HEK293T (cell line): Measurements from ENCODE around the gene INPP4B.

Experiments
- CTCF ChIA-PET: fragments of 350-600 bp; formaldehyde crosslinking; extraction: SDS; loops from one replicate; lab custom pipeline; 2021; ENCODE audit warnings: antibody characterized with exemption, inconsistent platforms; lab: Yijun Ruan, JAX
- POLR2A ChIA-PET: fragments of 350-600 bp; formaldehyde crosslinking; extraction: SDS; loops from one replicate; lab custom pipeline; 2020; ENCODE audit warnings: antibody characterized with exemption, inconsistent platforms; lab: Yijun Ruan, JAX
- DNase-seq: peaks from one replicate; pipeline ENCODE4 v3.0.0; 2012; ENCODE audit warnings: mixed read lengths; ENCODE audit errors: extremely low spot score
- ARNT ChIP-seq: fragments of 450-650 bp; IDR thresholded peaks from 2 replicates; pipeline ENCODE4 v1.6.1; 2017; ENCODE audit warnings: mild to moderate bottlenecking
- BHLHE40 ChIP-seq: fragments of 450-650 bp; IDR thresholded peaks from 2 replicates; pipeline ENCODE4 v1.6.1; 2016; ENCODE audit warnings: mild to moderate bottlenecking, moderate library complexity, borderline replicate concordance
- CTBP1 ChIP-seq: fragments of 450-650 bp; IDR thresholded peaks from 2 replicates; pipeline ENCODE4 v1.6.1; 2016; ENCODE audit warnings: borderline replicate concordance
- ELF4 ChIP-seq: fragments of 450-650 bp; IDR thresholded peaks from 2 replicates; pipeline ENCODE4 v1.6.1; 2017; ENCODE audit warnings: antibody characterized with exemption
- FOXA1 ChIP-seq: fragments of 450-650 bp; IDR thresholded peaks from 2 replicates; pipeline ENCODE4 v1.6.1; 2016; ENCODE audit warnings: mild to moderate bottlenecking
- FOXK2 ChIP-seq: fragments of 450-650 bp; IDR thresholded peaks from 2 replicates; pipeline ENCODE4 v1.6.1; 2016; ENCODE audit warnings: mild to moderate bottlenecking
- FOXM1 ChIP-seq: fragments of 450-650 bp; IDR thresholded peaks from 2 replicates; pipeline ENCODE4 v1.6.1; 2017; ENCODE audit warnings: mild to moderate bottlenecking, borderline replicate concordance
- HDGF ChIP-seq: fragments of 450-650 bp; IDR thresholded peaks from 2 replicates; pipeline ENCODE4 v1.6.1; 2017; ENCODE audit warnings: antibody characterized with exemption, borderline replicate concordance
- L3MBTL2 ChIP-seq: fragments of 450-650 bp; conservative IDR thresholded peaks from 2 replicates; pipeline ENCODE4 v1.6.1; 2016; ENCODE audit warnings: mild to moderate bottlenecking
- LEF1 ChIP-seq: fragments of 450-650 bp; IDR thresholded peaks from 2 replicates; pipeline ENCODE4 v1.6.1; 2017; ENCODE audit warnings: mild to moderate bottlenecking, borderline replicate concordance
- NFRKB ChIP-seq: fragments of 450-650 bp; IDR thresholded peaks from 2 replicates; pipeline ENCODE4 v1.6.1; 2016; ENCODE audit warnings: mild to moderate bottlenecking, moderate library complexity
- PKNOX1 ChIP-seq: fragments of 450-650 bp; IDR thresholded peaks from 2 replicates; pipeline ENCODE4 v1.6.1; 2016
- SP1 ChIP-seq: fragments of 450-650 bp; IDR thresholded peaks from 2 replicates; pipeline ENCODE4 v1.6.1; 2017
- SUZ12 ChIP-seq: fragments of 450-650 bp; IDR thresholded peaks from 2 replicates; pipeline ENCODE4 v1.6.1; 2016; ENCODE audit warnings: mild to moderate bottlenecking
- TARDBP ChIP-seq: fragments of 450-650 bp; IDR thresholded peaks from 2 replicates; pipeline ENCODE4 v1.6.1; 2016
- ZNF384 ChIP-seq: fragments of 450-650 bp; IDR thresholded peaks from 2 replicates; pipeline ENCODE4 v1.6.1; 2016

The INPP4B gene

GRCh38 chr4:142465526-142465925, 380.6 kb downstream of the INPP4B start:
- TF ChIP-seq TARDBP (no peak), ARNT (no peak), ZNF384 (no peak), SP1 (no peak), ELF4 (no peak), FOXK2 (no peak), CTBP1 (no peak), FOXM1 (no peak), LEF1 (no peak), FOXA1 (no peak), NFRKB (no peak), L3MBTL2 (no peak), SUZ12 (no peak)
- CTCF ChIA-PET, result no interaction called here
- POLR2A ChIA-PET, result no interaction called here

GRCh38 chr4:142463206-142463605, 382.9 kb downstream of the INPP4B start:
- ChIA-PET POLR2A (no interaction called here), CTCF (no interaction called here)
- TF ChIP-seq TARDBP (no peak), LEF1 (no peak), FOXA1 (no peak), PKNOX1 (no peak), ZNF384 (no peak), SP1 (no peak), NFRKB (no peak), HDGF (no peak), CTBP1 (no peak), FOXK2 (no peak), BHLHE40 (no peak), SUZ12 (no peak), ARNT (no peak), L3MBTL2 (no peak), ELF4 (no peak), FOXM1 (no peak)
- no peak for DNase-seq

More at GRCh38 chr4:142465526-142465925, 380.6 kb downstream of the INPP4B start:
- no peak for DNase-seq

GRCh38 chr4:142452161-142452855, 393.8 kb downstream of the INPP4B start:
- TF ChIP-seq ZNF384 (no peak), LEF1 (no peak), ARNT (no peak), PKNOX1 (no peak), ELF4 (no peak), SUZ12 (no peak), L3MBTL2 (no peak), FOXM1 (no peak), SP1 (no peak), CTBP1 (no peak), BHLHE40 (no peak), FOXA1 (no peak), FOXK2 (no peak), HDGF (no peak), TARDBP (no peak), NFRKB (no peak)
- ChIA-PET CTCF (no interaction called here), POLR2A (no interaction called here)
- no peak for DNase-seq

GRCh38 chr4:142449771-142450373, 396.2 kb downstream of the INPP4B start:
- no peak for DNase-seq
- CTCF ChIA-PET, result no interaction called here
- no peak for TF ChIP-seq NFRKB
- POLR2A ChIA-PET, result no interaction called here

- TF ChIP-seq BHLHE40, result no peak
- TF ChIP-seq CTBP1, result no peak
- no peak for TF ChIP-seq FOXA1
- no peak for TF ChIP-seq SP1
- TF ChIP-seq HDGF, result no peak
- TF ChIP-seq FOXK2, result no peak
- TF ChIP-seq L3MBTL2, result no peak
- TF ChIP-seq FOXM1, result no peak
- TF ChIP-seq PKNOX1, result no peak
- no peak for TF ChIP-seq ZNF384
- TF ChIP-seq ARNT, result no peak
- TF ChIP-seq ELF4, result no peak
- ChIA-PET POLR2A (no interaction called here), CTCF (interaction anchor here (0.6 kb wide), 1 partner anchor 26 kb away, joined by 3 read pairs; no protein-coding TSS in a partner anchor)
- no peak for DNase-seq
Observed at GRCh38 chr4:142447009-142447408, 399.1 kb downstream of the INPP4B start.

- TF ChIP-seq PKNOX1 (no peak), SUZ12 (no peak), ELF4 (no peak), LEF1 (no peak), CTBP1 (no peak), FOXA1 (no peak), FOXM1 (no peak)
- CTCF ChIA-PET, result interaction anchor here (0.6 kb wide), 1 partner anchor 56 kb away, joined by 3 read pairs; no protein-coding TSS in a partner anchor
- POLR2A ChIA-PET, result no interaction called here
Observed at GRCh38 chr4:142443469-142443868, 402.6 kb downstream of the INPP4B start.

More at GRCh38 chr4:142443469-142443868, 402.6 kb downstream of the INPP4B start:
- DNase-seq, result no peak
